ENCODE results near the gene ALG2. TPM values are rescaled to one million over a fixed set of nuclear protein-coding genes. Genes with fewer than 3 reads are reported as not detected.

ALG2 gene
- total and polyA plus RNA-seq, 2 experiments from 2014 or later: 31.5 to 39.7 TPM

GRCh38 chr9:99180199-99180598, 41.5 kb downstream of the ALG2 start:
- no peak overlapping the region for H3K27ac Mint-ChIP-seq
- Histone ChIP-seq H3K9me2 (ENCODE audit: insufficient read depth) (no peaks in the 10 kb centered on the region), H3K4me2 (no peak overlapping the region), H3F3A (replicated peaks; ENCODE audit: low read depth) (no peaks in the 10 kb centered on the region), H2AFZ (no peak overlapping the region), H3K4me3 (no peak overlapping the region), H3K4me1 (ENCODE audit: insufficient read depth) (peaks cover 8% of the 10 kb centered on the region; the same call in 1 of the 2 replicates), H4K20me1 (replicated peaks; ENCODE audit: insufficient read depth) (no peaks in the 10 kb centered on the region), H3K27me3 (ENCODE audit: insufficient read depth) (no peaks in the 10 kb centered on the region), H3K79me2 (replicated peaks; ENCODE audit: insufficient read depth) (no peaks in the 10 kb centered on the region), H3K27ac (ENCODE audit: low read depth) (no peak overlapping the region), H3K36me3 (ENCODE audit: insufficient read depth) (no peaks in the 10 kb centered on the region)
- no peaks in the 10 kb centered on the region for H3K36me3 Mint-ChIP-seq (ENCODE audit: low read depth)
- H3K27me3 Mint-ChIP-seq (ENCODE audit: insufficient read depth, low read depth, poor library complexity): no peaks in the 10 kb centered on the region
- H3K4me1 Mint-ChIP-seq: peaks cover 16% of the 10 kb centered on the region; the same call in 2 of the 3 replicates
- no peaks in the 10 kb centered on the region for H3K9me3 Mint-ChIP-seq
- no peak for TF ChIP-seq REST (IDR thresholded peaks at IDR 0.05; ENCODE audit: unreplicated experiment)
- TF ChIP-seq EZH2phosphoT487 (IDR thresholded peaks at IDR 0.05; ENCODE audit: unreplicated experiment): no peak
- no peak for TF ChIP-seq NANOG (IDR thresholded peaks at IDR 0.05; ENCODE audit: borderline replicate concordance)
- no peak for TF ChIP-seq ZNF462 (CRISPR knock-in tag; IDR thresholded peaks at IDR 0.05)
- TF ChIP-seq POLR2AphosphoS5 (IDR thresholded peaks at IDR 0.05; ENCODE audit: low read depth): no peak
- TF ChIP-seq, protein P1, sequence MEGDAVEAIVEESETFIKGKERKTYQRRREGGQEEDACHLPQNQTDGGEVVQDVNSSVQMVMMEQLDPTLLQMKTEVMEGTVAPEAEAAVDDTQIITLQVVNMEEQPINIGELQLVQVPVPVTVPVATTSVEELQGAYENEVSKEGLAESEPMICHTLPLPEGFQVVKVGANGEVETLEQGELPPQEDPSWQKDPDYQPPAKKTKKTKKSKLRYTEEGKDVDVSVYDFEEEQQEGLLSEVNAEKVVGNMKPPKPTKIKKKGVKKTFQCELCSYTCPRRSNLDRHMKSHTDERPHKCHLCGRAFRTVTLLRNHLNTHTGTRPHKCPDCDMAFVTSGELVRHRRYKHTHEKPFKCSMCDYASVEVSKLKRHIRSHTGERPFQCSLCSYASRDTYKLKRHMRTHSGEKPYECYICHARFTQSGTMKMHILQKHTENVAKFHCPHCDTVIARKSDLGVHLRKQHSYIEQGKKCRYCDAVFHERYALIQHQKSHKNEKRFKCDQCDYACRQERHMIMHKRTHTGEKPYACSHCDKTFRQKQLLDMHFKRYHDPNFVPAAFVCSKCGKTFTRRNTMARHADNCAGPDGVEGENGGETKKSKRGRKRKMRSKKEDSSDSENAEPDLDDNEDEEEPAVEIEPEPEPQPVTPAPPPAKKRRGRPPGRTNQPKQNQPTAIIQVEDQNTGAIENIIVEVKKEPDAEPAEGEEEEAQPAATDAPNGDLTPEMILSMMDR (conservative IDR thresholded peaks at IDR 0.05; ENCODE audit: low read depth in 2 of 2): no peak
- TF ChIP-seq ETS1 (IDR thresholded peaks at IDR 0.05): no peak
- TF ChIP-seq STAT1 (IDR thresholded peaks at IDR 0.05; ENCODE audit: unreplicated experiment): no peak
- TF ChIP-seq EZH2 (IDR thresholded peaks at IDR 0.05; ENCODE audit: low read depth, unreplicated experiment): no peak
- TF ChIP-seq ZNF114 (CRISPR knock-in tag; IDR thresholded peaks at IDR 0.05): no peak
- TF ChIP-seq ZNF331 (CRISPR knock-in tag; IDR thresholded peaks at IDR 0.05; ENCODE audit: low read depth): no peak
- no peak for TF ChIP-seq CREB1 (CRISPR knock-in tag; IDR thresholded peaks at IDR 0.05; ENCODE audit: low read depth)
- no peak for TF ChIP-seq JUNB (IDR thresholded peaks at IDR 0.05; ENCODE audit: unreplicated experiment)
- ATAC-seq (no peak), DNase-seq (ENCODE audit: low spot score) (no peak)
- no peak overlapping the region for H3K4me3 Mint-ChIP-seq
